CD4-positive, alpha-beta T cell treated with Interleukin-12 subunit alpha and Interleukin-12 subunit beta, for 1 hour (primary cell): ENCODE measurements around the gene SLC16A5.
"Not testable (repeated sequence)": the region's sequence is repeated elsewhere in the genome, so short reads cannot be mapped to it uniquely, and the experiment has no call there.

Experiments
- DNase-seq: peaks from one replicate; pipeline ENCODE4 v3.0.0-alpha.2; 2020

SLC16A5 gene

DNA sequence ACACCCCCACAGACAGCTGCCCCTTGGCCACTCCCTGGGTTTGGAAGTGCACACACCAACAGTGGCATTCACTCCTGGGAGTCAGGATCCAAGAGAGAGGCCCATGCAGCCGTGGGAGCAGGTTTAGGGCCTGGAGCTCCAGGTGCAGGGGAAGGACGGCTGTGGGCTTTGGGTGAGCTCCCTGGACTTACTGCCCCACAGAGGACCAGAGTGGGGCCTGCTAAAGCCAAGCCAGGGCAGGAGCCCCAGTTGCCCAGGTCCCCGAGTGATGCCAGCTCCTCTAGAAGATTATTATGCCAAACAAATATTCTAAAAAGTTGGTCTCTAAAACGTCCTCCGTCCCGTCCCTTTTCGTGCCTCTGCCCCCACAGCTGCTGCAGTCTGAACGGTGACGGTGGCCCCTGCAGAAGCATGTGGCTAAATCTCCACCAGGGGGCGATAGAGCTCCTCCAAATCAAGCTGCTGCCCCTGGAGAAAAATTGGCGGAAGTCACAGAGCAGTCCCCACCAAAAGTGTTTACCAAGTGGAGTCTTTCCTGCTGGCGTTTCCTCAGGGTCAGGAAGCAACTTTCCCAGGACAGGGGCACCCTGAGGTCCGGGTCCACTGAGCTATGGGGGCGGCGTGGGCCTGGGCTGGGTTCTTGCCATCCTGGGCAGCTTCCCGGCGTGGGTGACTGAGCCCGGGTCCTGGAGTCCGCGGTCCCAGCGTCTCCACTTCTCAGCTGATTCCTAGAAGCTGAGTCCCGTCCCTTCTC, 26.2 kb downstream of the SLC16A5 start:
- peak; percentile 93 for DNase-seq

DNA sequence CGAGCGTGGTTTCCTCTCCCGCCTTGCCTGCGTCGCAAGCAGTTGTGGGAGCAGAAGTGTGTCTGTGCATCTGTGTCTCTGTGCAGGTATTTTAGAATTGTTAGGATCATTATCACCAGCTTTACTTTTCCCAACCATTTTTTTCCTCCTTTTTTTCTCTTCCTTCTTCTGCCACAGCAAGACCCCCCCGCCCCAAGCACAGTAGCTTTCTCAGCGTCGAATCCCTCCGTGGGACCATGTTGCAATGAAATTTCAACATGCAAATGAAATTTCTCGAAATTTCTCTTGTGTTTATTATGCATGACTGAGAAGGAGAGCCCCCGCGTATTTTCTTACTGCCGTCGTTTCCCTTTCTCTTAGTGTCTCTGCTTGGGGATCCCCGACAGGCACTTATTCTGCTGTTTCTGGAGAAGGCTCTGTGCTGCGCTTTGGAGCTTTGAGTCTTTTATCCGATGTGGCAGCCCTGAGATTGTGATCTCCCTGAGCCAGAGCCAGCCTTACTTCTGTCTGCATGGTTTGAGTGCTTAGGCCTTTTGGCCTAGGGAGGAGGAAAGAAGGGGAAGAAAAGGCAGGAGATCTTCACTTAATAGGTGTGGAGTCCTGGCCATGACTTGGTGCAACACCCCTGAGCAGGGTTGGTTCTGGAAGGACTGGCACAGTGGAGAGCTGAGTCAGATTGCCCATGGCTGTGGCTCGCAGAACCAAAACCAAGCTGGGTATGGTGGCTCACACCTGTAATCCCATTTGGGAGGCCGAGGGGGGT, 27.0 kb downstream of the SLC16A5 start:
- DNase-seq: no peak

DNA sequence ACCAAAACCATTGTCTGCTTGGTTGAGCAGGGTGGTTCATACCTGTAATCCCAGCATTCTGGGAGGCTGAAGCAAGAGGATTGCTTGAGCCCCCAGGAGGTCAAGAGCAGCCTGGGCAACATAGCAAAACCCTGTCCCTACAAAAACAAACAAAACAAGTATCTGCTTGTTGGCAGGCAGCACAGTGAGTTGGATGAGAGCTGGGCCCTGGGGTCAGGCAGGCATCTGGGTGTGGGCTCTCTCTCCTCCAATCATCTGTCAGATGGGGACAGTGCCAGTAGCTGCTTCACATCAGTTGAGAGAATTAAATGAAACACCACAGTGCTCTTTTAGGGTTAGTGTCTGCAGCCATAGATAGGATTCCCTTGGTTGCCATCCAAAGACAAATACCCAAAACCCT, 27.8 kb downstream of the SLC16A5 start:
- no peak for DNase-seq

DNA sequence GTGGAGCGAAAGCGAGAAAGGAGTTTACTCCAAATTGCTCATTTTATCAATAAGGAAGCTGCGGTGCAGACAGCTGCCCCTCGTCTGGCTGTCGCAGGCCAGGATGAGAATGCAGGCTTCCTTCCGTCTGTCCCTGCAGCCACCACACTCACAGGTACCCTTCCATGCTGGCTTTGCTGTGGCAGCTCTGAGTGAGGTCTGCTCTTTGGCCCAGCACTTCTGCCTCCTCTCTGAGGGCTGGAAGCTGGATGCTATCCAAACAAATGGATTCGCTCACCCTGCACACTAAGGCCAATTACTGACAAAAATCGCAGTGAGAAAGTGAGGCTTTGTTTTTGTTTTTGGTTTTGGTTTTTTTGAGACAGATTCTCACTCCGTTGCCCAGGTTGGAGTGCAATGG, 29.0 kb downstream of the SLC16A5 start:
- DNase-seq: no peak

DNA sequence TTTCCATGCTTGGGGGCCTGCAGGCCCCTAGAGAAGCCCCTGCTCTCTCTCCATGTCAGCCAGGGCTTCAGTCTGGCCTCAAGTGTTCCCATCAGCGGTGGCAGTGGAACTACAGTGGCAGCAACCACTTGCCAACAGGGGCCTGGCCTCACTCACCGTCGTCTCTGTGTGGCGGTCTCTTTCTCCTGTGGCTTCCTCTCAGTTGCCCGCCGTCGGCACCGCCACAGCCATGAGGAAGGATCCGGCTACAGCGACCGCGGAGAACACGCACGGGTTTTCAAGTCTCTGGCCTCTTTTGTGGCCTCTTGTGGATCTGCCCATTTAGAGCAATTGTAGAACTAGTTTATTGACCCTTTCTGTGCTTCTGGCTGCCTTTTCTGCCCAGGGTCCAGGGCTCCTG, 30.6 kb downstream of the SLC16A5 start:
- DNase-seq: no peak

DNA sequence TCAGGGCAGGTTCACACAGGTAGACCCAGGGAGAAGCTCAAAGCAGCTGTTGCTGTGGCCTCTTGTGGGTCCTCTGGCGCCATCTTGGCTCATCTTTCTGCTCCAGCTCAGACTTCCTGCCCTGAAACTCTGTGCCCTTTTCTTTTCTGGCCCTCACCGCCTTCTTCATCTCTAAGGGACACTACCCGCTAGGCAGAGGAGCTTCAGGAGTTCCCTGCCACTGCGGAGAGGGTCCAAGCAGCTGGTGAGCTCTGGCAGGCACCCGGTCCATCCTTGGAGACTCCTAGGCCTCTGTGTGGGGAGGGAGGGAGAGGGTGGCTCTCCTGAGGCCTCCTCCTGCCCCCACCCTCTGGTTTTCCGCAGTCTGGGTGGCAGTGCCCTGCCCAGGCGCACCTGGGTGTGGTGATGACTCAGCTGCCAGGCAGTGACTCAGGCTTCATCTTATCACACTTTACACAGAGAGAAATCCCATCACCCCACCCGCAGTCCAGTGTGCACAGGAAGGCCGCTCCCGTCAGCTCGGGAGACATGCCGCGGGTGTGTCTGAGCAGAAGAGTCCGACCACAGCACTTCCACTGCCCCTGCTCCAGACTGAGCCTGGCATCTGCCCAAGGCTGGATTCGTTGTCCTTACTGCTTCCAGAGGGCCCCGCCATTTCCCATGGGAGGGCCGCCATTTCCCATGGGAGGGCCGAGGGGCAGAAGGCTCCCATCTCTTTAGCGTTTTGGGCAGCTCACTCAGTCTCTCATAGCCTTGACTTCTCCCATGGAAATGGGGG, 36.5 kb downstream of the SLC16A5 start:
- peak; percentile 49 for DNase-seq

DNA sequence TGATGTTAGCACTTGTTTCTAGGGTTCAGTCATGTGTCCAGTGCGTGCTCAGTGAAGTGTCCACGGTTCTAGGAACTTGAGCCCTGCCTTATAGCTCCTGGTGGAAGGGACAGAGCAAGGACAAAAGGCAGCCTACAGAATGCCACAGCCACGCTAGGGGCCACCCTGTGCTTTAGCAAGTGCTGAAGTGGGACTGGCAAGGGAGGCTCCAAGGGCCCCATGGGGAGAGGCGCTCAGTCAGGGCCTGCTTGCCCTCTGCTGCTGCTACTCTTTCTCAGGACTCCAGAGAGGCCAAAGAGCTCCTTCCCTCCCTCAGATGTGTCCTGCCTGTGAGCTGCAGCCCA, 37.0 kb downstream of the SLC16A5 start:
- DNase-seq: no peak

DNA sequence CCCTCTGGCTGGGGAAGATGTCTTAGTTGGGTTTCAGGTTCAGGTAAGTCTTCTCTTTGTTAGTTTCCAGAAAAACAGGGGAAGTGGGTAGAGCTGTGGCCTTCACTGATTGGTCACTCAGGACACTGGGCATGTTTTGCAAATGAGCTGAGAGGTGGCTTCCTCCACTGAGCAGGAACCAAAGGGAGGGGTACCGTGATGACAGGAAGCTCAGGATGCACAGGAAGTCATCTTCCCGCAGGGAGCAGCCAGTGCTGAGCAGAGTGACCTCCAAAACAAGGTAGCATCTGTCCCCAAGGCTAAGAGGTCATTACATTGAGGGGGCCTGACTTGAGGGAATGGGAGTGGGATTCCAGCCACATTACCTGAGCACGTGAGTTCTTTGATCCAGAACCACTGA, 38.2 kb downstream of the SLC16A5 start:
- DNase-seq: no peak

DNA sequence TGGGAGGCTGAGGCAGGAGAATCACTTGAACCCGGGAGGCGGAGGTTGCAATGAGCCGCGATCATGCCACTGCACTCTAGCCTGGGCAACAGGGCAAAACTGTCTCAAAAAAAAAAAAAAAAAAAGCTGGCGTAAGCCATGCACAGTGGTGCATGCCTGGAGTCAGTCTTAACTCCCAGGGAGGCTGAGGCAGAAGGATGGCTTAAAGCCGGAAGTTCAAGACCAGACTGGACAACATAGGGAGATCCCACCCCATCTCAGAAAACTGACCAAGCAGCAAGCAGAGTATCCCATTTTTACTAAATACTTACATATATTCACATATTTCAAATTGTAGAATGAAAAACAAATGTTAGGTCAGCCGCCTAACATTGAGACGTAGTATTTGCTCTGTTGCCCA, 39.2 kb downstream of the SLC16A5 start:
- no peak for DNase-seq

DNA sequence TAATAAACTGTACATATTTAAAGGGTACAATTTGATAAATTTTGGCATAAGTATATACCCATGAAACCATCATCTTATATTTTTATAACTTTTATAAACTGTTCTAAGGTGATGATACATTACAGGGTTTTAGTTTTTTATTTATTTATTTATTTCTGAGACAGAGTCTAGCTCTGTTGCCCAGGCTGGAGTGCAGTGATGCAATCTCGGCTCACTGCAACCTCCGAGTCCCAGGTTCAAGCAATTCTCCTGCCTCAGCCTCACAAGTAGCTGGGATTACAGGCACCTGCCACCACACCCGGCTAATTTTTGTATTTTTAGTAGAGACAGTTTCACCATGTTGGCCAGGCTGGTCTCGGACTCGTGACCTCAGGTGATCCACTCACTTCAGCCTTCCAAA, 40.2 kb downstream of the SLC16A5 start:
- DNase-seq: not testable (repeated sequence)

DNA sequence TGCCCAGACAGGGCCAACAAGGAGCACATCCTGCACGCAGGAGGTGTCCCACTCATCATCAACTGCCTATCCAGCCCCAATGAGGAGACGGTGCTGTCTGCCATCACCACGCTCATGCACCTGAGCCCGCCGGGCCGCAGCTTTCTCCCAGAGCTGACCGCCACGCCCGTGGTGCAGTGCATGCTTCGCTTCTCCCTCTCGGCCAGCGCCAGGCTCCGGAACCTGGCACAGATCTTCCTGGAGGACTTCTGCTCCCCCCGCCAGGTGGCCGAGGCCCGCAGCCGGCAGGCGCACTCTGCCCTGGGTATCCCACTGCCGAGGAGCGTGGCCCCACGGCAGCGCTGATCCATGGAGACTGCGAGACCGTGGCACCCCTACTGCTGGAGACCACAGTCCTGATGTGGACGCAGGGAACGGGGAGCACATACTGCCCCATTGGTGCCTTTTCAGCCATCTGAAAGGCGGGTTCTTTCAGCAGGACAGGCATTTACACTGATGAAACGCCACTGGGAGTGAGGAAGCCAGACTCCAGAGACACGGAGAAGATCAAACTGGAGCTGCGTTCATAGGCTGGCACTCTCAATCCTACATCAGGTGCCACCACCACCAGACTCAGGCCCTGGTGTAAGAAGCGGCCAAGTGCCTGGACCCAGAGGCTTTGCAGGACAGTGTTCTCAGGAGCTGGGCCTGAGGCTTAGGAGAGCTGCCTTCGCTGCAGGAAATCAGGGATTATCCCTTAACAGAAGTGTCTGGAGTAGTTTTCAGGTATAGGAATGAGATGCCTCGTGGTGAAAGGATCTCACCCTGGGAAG, 41.1 kb downstream of the SLC16A5 start:
- DNase-seq: no peak

DNA sequence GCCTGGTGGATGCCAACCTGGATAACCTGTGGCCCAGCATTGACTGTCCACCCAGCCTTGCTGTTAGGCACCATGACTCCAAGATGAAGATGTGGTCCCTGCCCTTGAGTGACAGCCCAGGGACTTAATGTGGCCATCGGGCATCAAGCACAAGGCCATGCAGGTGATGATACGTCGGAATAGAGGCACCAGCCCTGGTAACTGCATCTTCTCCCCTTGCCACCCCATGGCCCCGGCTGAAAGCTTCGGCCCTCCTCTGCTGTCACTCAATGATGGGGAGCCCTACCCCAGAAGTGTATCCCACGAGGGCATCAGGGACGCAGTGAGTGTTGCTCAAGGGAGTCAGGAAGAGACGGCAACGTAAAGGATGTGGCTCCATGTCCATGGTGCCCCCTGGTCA, 41.8 kb downstream of the SLC16A5 start:
- DNase-seq: no peak

DNA sequence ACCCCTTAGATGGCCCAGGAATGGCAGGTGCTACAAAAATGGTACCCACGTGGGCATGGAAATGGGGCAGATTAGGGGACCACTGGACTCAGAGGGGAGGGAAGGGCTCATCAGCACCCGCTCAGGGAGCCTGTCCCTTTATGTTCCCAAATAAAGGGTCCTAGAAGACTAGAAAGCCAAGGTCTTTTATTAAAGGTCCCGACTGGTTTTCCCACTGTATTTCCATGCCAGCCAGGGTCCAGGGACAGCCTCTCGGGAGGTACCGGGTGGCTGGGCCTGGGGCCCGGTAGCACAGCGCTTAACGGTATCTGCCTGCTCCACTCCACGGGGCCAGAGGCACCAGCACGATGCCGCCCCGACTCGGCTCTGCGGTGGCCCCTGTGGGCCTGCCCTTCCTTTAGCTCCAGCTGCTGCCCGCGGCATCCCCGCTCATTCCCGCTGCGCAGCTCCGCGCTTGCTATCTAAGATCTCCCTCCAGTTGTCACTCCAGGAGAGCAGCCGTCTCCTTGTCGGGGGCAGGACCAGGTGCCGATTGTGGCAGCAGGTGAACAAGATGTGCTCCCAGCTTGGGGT, 42.4 kb downstream of the SLC16A5 start:
- no peak for DNase-seq

DNA sequence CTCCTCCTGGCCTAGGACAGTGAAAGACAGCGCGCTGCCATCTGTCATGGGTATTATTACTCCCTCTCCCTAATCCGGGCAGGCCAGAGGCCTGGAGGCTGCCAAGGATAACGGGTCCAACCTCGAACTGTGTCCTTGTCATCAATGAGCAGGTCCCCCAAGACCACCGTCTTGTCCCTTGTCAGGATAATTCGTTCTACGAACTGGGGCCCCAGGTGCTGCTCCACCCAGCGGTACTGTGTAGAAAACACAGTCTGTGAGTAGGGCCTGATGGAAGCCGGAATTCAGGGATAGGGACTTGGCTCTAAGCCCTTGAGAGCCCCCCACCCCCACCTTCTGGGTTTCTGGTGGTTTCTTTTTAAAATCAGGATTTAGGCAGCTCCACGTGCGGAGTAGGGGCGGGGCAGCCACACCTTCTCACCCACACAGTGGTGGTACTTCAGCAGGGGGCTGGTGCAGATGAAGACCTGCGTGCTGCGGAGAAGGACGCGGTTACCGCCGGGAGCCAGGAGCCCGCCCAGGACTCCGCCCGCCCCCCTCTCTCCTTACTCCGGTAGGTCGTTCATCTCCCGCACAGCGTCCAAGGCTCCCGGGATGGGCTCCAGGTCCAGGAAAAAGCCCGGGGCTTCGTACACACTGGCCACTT, 43.0 kb downstream of the SLC16A5 start:
- peak; percentile 51 for DNase-seq

DNA sequence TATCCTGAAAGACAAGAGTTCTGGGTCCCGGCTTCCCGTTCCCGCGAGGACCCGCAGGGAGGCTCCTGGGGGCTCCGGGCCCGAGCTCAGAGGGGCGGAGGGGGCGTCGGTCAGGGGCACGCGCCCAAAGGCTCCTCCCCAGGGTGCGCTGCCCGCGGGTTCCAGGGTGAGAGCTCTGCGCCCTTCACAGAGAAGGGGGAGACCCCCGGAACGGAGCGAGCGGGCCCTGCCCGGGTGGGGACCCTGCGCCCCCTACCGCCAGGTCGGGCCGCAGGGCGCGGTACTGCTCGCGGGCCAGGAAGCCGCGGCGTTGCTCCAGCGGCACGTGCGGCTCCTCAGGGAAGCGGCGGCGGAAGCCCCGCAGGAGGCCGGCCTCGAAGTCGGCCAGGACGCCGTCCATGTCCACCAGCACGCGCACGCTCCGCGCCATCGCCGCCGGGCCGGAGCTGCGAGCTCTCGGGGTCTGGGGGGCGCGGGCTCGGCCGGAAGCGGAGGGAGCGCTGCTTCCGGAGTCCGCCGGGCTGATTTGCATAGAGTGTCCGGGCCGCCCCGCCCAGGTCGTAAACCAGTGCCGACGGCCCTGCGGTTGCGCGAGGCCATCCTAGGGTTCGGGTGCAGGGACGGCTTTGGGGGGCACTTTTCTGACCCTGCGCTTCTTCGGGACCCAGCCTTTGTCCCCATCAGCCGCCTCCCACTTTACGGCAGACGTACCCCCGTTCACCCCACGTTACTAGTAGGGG, 43.7 kb downstream of the SLC16A5 start, which contains the start of gene NT5C:
TSS of gene NT5C (minus strand) at position 465 of the 740 bp plus-strand sequence. CDS start at position 430, 35 bp downstream.
- peak; percentile 61 for DNase-seq

DNA sequence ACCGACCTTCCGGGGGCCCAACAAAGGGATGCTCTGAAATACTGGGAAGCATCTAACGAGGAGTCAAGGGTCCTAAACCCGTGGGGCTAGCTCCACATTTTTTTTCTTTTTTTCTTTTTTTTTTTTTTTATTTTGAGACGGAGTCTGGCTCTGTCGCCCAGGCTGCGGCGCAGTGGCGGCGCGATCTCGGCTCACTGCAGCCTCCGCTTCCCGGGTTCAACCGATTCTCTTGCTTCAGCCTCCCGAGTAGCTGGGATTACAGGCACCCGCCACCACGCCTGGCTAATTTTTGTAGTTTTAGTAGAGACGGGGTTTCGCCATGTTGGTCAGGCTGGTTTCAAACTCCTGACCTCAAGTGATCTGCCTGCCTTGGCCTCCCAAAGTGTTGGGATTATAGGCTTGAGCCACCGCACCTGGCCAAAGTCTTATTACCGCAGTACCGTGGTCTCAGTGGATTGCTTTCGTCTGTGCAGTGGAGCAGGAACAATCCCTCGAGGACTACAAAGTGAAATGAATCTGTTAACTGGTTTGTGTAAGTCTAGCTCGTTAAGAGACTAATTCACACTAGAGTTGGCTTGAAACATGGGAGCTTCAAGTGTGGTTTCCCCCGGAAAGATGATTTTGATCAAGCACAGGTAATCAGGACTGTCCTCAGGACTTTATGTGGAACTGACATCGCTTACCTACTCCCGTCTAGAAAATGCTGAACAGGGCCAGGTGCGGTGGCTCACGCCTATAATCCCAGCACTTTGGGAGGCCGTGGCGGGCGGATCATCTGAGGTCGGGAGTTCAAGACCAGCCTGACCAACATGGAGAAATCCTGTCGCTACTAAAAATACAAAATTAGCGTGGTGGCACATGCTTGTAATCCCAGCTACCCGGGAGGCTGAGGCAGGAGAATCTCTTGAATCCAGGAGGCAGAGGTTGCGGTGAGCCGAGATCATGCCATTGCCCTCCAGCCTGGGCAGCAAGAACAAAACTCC, 44.6 kb downstream of the SLC16A5 start:
- not testable (repeated sequence) for DNase-seq

DNA sequence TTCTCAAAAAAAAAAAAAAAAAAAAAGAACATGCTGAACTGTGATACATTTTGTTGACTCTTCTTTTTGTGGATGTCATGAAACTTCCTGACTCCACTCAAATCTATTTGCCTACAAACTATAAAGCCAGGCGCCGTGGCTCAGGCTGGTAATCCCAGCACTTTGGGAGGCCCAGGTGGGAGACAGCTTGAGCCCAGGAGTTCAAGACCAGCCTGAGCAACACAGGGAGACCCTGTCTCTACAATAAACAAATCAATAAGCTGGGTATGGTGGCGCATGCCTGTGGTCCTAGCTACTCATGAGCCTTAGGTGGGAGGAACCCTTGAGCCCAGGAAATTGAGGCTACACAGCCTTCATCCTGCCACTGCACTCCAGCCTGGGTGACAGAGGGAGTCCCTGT, 45.2 kb downstream of the SLC16A5 start:
- DNase-seq: no peak

DNA sequence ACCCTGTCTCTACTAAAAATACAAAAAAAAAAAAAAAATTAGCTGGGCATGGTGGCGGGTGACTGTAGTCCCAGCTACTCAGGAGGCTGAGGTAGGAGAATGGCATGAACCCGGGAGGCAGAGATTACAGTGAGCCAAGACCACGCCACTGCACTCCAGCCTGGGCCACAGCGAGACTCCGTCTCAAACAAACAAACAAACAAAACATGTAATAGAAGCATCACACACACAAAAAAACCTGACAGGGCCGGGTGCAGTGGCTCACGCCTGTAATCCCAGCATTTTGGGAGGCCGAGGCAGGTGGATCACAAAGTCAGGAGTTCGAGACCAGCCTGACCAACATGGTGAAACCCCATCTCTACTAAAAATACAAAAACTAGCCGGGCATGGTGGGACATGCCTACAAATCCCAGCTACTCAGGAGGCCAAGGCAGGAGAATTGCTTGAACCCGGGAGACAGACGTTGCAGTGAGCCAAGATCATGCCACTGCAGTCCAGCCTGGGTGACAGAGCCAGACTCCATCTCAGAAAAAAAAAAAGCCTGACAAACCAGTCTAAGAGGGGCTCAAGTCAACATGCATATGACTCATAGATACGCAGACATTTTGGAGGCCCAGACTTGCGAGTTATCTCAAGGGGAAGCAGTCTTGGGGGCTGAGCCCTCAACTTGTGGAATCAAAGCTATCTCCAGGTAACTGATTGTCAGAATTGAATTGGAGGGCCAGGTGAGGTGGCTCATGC, 46.0 kb downstream of the SLC16A5 start:
- not testable (repeated sequence) for DNase-seq

DNA sequence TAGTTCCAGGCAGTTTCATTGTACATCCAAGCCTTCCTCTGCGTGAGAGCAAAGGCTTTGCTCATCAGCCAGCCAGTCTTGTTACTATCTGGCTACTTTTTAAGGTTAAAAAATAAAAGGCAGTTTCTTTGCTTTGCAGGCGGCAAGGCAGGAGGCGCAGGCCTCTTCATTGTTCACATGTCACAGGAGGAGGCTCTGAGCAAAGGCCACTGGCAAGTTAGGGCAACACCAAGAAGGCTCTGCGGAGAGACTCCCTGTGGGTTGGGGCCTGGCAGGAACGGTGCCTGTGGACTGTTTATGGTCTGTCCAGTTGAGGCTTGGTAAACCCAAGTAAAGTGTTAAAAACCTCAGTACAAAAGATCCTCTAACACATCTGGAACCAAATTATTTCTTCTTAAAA, 47.7 kb downstream of the SLC16A5 start:
- DNase-seq: no peak
